Calu3 (cell line): Measurements from ENCODE around the gene PCDHGB6. TPM values are rescaled to one million over a fixed set of nuclear protein-coding genes. Genes with fewer than 3 reads are reported as not detected.
"Not testable (repeated sequence)": the region's sequence is repeated elsewhere in the genome, so short reads cannot be mapped to it uniquely, and the experiment has no call there.

Source experiments
- BruUV-seq: library from RNA; stranded (reverse); fragments of 400-500 nt; replicated peaks from 2 replicates; lab custom pipeline; 2021; lab: Mats Ljungman, UMichigan
- CTCF ChIA-PET: fragments of 300-600 bp; sonication (Branson Sonifier 250); formaldehyde crosslinking; loops from one replicate; lab custom pipeline; 2022; ENCODE audit warnings: antibody characterized with exemption; lab: Charles Lee
- DNase-seq: peaks from one replicate; pipeline ENCODE4 v3.0.0; 2022
- H3K27ac Mint-ChIP-seq: one replicate; pipeline ENCODE4 v1.8.0; 2022; ENCODE audit warnings: mixed read lengths; ENCODE audit not compliant: unreplicated experiment
- H3K27me3 Mint-ChIP-seq: one replicate; pipeline ENCODE4 v1.8.0; 2022; ENCODE audit warnings: mixed read lengths; ENCODE audit not compliant: unreplicated experiment
- H3K36me3 Mint-ChIP-seq: one replicate; pipeline ENCODE4 v1.8.0; 2022; ENCODE audit warnings: mild to moderate bottlenecking, moderate library complexity, mixed read lengths; ENCODE audit not compliant: insufficient read depth, unreplicated experiment
- H3K4me1 Mint-ChIP-seq: one replicate; pipeline ENCODE4 v1.8.0; 2022; ENCODE audit warnings: mild to moderate bottlenecking, low read depth, mixed read lengths; ENCODE audit not compliant: unreplicated experiment
- H3K4me3 Mint-ChIP-seq: one replicate; pipeline ENCODE4 v1.8.0; 2022; ENCODE audit warnings: mild to moderate bottlenecking, low read depth, moderate library complexity, mixed read lengths; ENCODE audit not compliant: unreplicated experiment
- H3K9me3 Mint-ChIP-seq: one replicate; pipeline ENCODE4 v1.8.0; 2022; ENCODE audit warnings: low read depth, mixed read lengths; ENCODE audit not compliant: unreplicated experiment
- CTCF ChIP-seq: fragments of 200-600 bp; IDR thresholded peaks from one replicate; pipeline ENCODE4 v1.8.0; 2022; ENCODE audit warnings: antibody characterized with exemption; ENCODE audit not compliant: unreplicated experiment
- intact Hi-C: fragments of 100-400 bp; cut with micrococcal nuclease; formaldehyde crosslinking; loops from one replicate; pipeline ENCODE4 v1.10.0; 2022; ENCODE audit not compliant: unreplicated experiment
- total RNA-seq: library from RNA; stranded (reverse); gene quantifications from 2 replicates; pipeline ENCODE4 v1.2.3, GENCODE V29; 2022

The PCDHGB6 gene
- total RNA-seq, 1 experiment from 2014 or later, result 13.4 TPM

- H3K27me3 Mint-ChIP-seq, result no peaks in the 10 kb centered on the region
- TF ChIP-seq CTCF, result no peak
- H3K4me3 Mint-ChIP-seq, result no peak overlapping the region
- no TSS peak for BruUV-seq
- H3K36me3 Mint-ChIP-seq, result peaks cover 9% of the 10 kb centered on the region
- H3K27ac Mint-ChIP-seq, result no peak overlapping the region
- no peaks in the 10 kb centered on the region for H3K4me1 Mint-ChIP-seq
- intact Hi-C loops, result no loop called here
- CTCF ChIA-PET, result no interaction called here
- DNase-seq, result no peak
- H3K9me3 Mint-ChIP-seq, result peaks cover 13% of the 10 kb centered on the region
Observed at GRCh38 chr5:141388661-141389060, 19.2 kb upstream of the PCDHGB6 start.

- H3K4me3 Mint-ChIP-seq, result no peak overlapping the region
- CTCF ChIA-PET, result no interaction called here
Observed at GRCh38 chr5:141389153-141390042, 18.4 kb upstream of the PCDHGB6 start.

GRCh38 chr5:141392429-141393198, 15.2 kb upstream of the PCDHGB6 start, which contains the start of gene PCDHGA8:
TSS of gene PCDHGA8 (plus strand) at chr5:141392633. CDS start at chr5:141392814, 181 bp downstream.
- no TSS peak for BruUV-seq
- Mint-ChIP-seq H3K27me3 (no peaks in the 10 kb centered on the region), H3K4me1 (no peaks in the 10 kb centered on the region), H3K36me3 (peaks cover 9% of the 10 kb centered on the region), H3K9me3 (peaks cover 20% of the 10 kb centered on the region), H3K4me3 (no peak within 1 kb of the TSS), H3K27ac (no peak within 1 kb of the TSS)
- CTCF ChIA-PET, result no interaction called here
- no peak for TF ChIP-seq CTCF
- no peak for DNase-seq
- intact Hi-C loops, result no loop called here

More at GRCh38 chr5:141389153-141390042, 18.4 kb upstream of the PCDHGB6 start:
- BruUV-seq, result no TSS peak
- H3K27me3 Mint-ChIP-seq, result no peaks in the 10 kb centered on the region
- H3K36me3 Mint-ChIP-seq, result peaks cover 9% of the 10 kb centered on the region
- H3K9me3 Mint-ChIP-seq, result peaks cover 17% of the 10 kb centered on the region
- no peak overlapping the region for H3K27ac Mint-ChIP-seq
- TF ChIP-seq CTCF, result no peak
- DNase-seq, result no peak
- H3K4me1 Mint-ChIP-seq, result no peaks in the 10 kb centered on the region
- intact Hi-C loops, result no loop called here

GRCh38 chr5:141393267-141393666, 14.6 kb upstream of the PCDHGB6 start:
- H3K4me3 Mint-ChIP-seq, result no peak overlapping the region
- TF ChIP-seq CTCF, result no peak
- no peak for DNase-seq
- no peak overlapping the region for H3K27ac Mint-ChIP-seq
- peaks cover 9% of the 10 kb centered on the region for H3K36me3 Mint-ChIP-seq
- H3K4me1 Mint-ChIP-seq, result no peaks in the 10 kb centered on the region
- no TSS peak for BruUV-seq
- CTCF ChIA-PET, result no interaction called here
- H3K9me3 Mint-ChIP-seq, result peaks cover 20% of the 10 kb centered on the region
- no peaks in the 10 kb centered on the region for H3K27me3 Mint-ChIP-seq
- intact Hi-C loops, result no loop called here

GRCh38 chr5:141394401-141395187, 13.2 kb upstream of the PCDHGB6 start:
- BruUV-seq, intact Hi-C loops, H3K27me3 Mint-ChIP-seq, CTCF ChIA-PET, H3K4me3 Mint-ChIP-seq, H3K4me1 Mint-ChIP-seq, H3K27ac Mint-ChIP-seq, DNase-seq: not testable (repeated sequence)
- peaks cover 13% of the 10 kb centered on the region for H3K9me3 Mint-ChIP-seq
- peaks cover 13% of the 10 kb centered on the region for H3K36me3 Mint-ChIP-seq
